GM18498 (cell line): ENCODE results near the gene RPIA.

Experiments used
- ATAC-seq: cut with Tn5 transposase; IDR thresholded peaks from one replicate; pipeline ENCODE4 v1.9.1; 2021; ENCODE audit warnings: mild to moderate bottlenecking, moderate library complexity; ENCODE audit not compliant: unreplicated experiment

RPIA gene

DNA sequence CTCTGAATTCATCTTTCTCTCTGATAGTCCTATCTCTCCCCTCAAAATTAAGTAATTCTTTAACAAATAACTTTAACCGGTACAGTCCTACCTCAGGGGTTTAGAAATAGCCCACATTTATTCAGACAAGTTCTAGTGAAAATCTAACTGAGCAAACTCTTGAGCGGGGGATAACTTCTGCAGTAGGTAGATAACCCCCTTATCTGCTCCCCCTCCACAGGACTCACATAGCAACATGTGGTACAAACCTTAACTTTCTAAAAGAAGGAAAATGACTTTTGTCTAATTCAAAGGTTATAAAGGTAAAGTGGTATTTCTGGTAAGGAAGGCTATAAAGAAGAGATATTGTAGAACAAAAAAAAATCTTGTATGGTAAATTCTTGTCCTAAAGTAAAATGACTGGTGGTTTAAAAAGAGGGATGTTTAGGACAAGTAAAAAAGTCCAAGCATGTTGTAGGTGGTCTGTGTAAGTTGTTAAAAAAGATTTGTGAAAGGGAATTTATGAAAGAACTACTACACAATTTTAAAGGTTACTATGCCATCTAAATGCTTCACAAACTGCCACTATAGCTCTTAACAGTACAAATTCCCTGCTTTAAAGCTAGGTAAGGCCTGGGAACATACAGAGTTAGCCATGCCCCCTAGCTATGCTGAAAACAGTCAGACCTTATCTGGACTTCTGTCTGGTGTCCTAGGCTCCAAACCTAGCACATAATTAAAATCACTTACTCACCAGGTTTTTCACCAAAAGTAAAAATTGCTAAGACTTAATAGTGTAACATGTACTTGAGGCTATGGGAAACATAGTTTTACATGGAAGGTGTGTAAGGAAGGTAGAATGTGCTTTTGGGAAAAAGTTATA, 8.1 kb upstream of the RPIA start:
- no peak for ATAC-seq

GRCh38 chr2:88684519-88684918, 7.0 kb upstream of the RPIA start:
- ATAC-seq, result no peak

GRCh38 chr2:88686320-88686719, 5.2 kb upstream of the RPIA start:
- no peak for ATAC-seq

DNA sequence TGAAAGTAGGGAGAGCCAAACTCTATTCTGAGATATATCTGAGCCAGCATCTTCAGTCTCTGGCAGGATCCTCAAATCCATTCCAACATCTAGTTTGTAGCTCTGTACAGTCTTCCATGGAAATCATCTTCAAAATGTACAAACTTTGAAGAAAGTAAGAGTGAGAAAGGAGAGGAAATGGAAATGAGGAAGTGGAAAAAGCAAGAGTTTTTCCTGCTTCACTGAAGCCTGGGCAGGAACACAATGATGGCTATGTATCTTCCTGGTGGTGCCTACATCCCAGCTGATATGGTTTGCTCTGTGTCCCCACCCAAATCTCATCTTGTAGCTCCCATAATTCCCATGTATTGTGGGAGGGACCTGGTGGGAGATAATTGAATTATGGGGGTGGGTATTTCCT, 4.1 kb upstream of the RPIA start:
- ATAC-seq, result no peak

DNA sequence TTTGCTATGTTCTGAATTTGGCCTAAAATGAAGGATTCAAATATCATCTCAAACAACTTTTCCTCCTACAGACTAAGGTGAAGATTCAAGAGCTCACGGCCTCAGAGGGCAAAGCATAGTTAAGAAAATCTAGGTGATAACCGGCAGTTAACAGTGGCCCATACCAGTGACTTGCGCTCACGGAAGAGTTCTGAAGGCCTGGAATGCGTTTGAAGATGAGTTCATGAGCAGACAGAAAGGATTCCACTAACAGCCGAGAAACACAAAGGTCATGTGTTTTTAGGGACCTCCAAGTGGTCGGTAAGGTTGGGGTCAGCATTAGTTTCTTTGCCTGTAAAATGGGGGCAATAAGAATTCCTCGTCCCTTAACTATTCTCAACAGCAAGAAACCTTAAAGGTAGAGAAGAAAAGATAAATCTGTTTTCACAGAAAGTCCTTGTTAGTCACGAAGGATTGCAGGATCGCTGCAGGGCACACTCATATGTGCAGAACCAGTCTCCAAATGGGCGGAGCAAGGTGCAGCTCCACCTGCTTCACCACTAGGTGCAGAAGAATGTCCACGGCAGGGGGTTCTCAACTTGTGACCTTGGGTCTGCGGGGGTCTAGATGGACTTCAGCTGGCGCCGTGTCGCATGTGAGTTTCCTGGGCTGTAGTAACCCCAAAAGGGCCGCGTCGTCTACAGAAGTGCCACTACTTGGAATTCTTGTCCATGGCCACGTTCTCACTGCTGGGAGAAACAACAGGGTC, 708 bp upstream of the RPIA start:
- peak; percentile 17 for ATAC-seq

DNA sequence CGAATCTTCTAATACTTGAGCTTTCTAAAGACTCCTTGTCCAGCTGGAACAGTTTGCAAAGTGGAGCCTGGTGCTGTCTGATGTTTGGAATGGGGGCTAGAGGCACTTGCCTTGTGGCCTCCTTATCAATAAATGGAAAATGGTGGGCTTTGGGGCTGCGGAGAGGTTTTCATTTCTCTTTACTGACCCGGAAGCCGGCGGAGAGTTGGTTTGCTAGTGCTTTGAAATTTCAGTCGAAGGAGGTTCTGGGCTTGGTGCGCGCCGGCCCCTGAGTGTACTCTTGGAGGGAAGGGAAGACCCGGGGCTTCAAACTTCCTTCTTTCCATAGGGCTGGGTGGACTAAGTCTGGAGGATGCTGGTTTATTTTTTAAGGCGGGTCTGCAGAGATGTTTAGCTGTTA, 714 bp downstream of the RPIA start:
- ATAC-seq, result peak; percentile 1

- no peak for ATAC-seq
These were observed 2.5 kb downstream of the RPIA start for GRCh38 chr2:88693911-88694414.

GRCh38 chr2:88696611-88697010, 5.1 kb downstream of the RPIA start:
- no peak for ATAC-seq

DNA sequence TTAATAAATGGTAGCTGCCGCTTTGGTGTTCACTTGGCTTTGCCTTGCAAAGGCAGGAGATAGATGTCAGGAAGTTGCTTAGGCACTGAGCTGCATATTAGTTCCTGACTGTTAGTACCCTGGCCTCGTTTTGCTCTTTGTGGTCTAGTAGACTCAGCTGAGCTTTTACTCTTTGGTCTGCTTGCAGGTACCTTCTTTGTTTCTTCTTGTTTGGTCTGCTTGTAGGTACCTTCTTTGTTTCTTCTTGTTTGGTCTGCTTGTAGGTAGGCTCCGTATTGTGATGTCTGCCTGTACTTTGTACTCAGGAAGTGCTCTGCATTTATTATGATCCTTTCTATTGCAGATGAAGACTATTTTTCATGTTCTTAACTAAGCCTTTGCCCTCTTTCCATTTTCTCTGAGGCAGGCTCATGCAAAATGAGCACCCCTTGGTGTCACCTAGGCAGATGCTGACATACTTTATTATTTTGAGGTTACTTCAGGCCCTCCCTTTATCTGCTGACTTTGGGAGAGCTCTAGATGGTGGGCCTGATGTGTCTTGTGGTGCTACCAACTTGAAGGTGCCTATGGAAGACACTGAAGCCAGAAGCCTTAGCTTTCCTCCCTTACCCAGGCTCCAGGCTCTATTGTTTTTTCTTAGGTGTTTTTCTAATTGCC, 6.0 kb downstream of the RPIA start:
- ATAC-seq, result no peak

DNA sequence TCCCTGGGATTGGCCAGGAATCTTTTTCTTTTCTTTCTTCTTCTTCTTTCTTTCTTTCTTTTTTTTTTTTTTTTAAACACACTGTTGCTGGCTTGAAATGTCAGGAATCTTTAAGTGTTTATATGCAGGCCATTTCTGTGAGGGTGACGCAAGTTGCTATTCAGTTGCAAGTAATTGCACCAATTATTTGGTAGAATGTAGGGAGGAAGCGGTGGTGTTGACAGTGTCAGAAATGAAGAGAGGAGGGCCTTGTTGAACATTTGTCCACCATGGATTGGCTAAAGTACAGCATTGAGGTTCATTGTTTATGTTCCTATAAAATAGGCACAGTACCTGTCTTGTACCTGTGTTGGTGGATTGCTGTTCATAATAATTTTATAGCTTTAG, 6.5 kb downstream of the RPIA start:
- no peak for ATAC-seq

DNA sequence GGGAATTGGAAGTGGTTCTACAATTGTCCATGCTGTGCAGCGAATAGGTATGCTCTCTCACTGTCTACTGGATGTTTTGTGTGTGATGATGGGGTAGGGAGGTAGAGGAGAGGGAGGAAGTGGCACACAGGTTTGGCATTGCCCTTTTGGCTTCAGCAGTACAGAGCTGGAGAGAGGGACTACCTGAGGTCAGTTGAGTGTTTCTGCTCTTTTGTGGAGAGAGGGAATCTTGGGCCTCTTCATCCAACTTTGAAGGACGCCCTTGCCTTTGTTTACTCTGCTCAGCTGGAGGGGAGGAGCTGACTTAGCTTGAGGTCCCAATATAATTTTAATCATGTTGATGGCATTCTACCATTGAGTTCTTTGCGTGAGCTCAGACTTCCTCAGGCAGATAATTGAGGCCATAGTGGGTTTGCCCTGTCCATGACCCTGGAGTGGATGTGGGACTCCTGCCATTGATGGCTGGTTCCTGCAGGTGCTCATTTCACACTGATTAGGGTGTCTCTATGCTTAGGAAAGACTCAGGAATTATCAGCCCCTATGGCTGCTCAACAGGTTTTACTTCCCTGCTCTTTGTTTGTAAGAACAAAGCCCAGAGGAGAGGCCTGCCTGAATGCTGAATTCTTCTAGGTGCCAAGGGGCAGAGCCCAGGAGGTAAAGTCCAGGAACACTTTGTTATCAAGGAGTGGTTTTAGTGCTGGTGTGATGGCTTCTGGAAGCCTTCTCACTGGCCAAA, 7.2 kb downstream of the RPIA start:
- ATAC-seq, result no peak

DNA sequence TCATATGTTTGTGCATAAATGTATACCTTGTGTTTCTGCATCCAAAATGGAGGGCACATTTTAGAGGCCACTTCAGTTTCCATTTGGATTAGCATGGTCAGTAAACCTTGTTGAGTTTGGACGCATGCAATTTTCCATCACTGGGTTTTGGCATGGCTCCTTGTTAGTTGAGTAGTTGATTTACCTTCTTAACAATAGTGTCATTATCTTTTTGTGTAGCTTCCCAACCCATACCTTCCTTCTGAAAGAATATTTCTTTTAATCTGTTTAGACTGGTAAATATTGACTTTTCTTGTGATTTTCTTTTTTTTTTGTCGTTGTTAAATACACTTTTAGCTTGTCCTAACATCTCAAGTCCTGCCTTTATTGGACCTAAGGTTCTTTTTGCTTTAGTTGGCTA, 15.5 kb downstream of the RPIA start:
- no peak for ATAC-seq

DNA sequence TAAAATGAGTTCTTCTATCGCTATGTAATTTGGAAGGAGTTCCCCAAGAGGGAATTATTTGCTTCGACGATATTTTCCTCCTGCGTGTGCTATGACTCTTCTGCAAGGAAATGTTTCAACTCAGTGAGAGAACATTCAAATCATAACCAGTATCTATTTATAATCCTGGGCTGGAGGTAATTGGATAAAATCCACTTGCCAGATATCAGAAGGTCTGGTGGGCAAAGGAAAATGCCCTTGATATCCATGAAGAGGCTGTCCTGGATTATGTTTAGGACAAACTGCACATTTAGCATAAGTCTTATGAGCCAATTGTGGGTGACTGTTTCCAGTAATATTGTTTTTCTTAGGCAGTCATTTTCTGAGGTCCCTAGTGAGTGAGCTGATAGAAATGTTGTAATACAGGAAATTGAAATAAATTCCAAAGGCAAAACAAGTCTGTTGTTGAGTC, 17.7 kb downstream of the RPIA start:
- no peak for ATAC-seq

DNA sequence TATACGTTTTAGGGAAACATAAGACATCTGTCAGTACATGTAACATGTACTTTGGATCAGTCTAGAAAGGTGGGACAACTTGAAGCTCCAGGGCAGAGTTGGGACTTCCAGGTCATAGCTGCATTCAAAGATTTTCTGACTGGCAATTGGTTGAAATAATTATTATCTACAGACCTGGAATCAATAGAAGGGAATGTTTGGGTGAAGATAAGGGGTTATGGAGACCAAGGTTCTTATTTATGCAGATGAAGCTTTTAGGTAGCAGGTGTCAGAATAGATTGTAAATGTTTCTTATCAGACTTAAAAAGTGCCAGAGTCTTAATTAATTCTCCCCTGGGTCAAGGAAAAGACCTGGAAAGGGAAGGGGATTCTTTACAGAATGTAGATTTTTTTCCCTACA, 19.8 kb downstream of the RPIA start:
- ATAC-seq, result no peak

DNA sequence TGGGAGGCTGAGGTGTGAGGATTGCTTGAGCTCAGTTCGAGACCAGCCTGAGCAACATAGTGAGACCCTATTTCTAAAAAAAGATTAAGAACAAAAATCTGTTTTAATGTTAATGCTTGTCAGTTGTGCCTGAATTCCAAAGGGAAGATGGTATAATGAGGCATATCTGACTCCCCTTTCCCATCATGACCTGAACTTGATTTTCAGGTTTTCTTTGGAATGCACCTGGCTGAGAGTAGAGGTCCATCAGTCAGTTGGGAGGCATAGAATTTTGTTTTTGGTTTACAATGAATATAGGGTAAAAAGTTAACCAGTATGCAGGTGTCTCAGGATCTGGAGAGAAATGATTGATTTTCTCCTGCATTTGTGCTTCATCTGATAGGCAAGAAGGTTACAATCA, 20.4 kb downstream of the RPIA start:
- ATAC-seq, result no peak

- no peak for ATAC-seq
These were observed 21.9 kb downstream of the RPIA start for GRCh38 chr2:88713408-88713807.

DNA sequence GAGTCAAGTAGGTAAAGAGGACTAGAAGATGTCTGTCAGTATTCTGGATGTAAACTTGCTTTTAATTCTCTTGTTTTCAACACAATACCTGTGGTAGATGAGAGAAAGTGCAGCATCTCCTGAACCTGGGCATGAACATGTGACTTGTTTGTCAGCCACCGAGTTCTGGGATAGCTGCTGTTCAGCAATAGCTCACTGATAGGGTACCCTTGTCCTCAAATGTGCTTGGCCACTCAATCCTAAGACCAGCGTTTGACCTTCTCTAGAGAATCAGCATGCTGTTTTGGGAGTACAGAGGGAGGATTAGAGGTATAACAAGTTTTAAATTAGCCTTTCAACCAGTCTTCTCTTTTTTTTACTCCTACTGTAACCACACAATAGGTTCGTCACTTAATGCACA, 23.2 kb downstream of the RPIA start:
- ATAC-seq, result no peak

GRCh38 chr2:88720399-88720798, 28.9 kb downstream of the RPIA start:
- no peak for ATAC-seq

DNA sequence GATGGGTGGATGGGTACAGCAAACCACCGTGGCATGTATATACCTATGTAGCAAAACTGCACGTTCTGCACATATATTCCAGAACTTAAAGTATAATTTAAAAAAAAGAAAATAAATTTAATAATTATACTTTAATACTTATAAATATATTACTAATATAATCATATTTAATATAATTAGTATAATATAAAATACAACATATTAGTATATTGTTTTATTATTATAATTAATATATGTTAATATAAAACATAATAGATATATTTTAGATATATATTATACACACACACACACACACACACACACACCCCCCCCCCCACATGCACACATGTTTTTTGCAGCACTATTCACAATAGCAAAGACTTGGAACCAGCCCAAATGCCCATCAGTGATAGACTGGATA, 29.8 kb downstream of the RPIA start:
- no peak for ATAC-seq

DNA sequence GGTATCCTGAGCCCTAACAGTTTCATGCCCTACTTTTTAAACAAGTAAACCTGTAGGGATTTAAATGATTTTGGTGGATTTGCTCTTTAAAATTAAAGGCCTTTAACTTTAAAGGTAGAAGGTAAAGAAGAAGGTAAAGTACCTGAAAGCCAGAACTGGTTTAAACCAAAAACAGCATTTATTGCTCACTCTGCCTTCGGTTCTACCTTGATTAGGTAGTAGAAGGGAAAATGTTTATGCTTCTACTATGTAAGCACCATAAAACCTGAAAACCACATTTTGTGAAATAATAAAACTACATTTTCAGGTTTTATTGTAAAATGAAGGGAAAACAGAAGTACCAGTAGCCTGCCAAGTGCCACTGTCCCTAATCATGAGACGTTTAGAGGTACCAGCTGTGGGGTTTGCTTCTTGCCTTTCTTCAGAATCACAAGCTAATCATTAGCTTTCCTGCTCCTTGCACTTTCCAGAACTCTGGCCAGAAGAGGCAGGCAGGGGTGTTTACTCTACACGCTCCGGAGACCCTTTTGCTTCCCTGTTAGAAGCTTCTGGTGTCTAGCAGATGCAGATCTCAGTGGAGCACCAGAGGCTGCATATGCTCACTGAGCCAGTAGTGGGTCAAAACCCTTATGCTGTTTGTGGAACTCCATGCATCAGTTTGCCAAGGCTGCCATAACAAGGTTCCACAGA, 33.3 kb downstream of the RPIA start:
- ATAC-seq, result no peak
